ENCODE results near the gene ATP2C2.

ATP2C2 gene

DNA sequence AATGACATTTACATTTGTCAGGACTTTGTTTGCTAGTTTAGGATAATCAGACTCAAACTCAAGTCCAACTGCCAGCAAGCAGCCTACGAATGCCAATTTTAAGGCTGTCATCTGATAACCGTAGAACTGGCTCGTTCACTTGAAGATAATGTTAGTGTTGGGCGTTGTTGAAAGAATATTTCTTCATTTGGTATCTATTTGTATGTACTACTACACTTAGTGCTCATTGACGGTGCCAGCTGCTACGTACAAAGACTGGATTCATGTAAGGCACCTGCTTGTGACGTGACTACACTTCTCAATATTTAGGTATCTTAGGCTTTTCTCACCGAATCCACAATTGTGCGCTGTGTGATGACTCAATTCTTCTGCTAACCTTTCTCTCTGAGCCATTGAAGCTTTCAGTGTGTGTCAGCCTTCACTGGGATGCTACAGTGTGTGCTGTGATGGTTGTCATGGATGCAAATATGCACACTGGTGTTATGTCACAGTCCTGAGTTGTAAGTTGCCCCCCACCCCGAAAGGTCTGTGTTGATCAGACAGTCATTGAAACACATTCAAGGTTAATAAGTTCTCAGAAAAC is 5.7 kb downstream of the ATP2C2 start:
- peaks cover 11% of the 10 kb centered on the region for H3K27me3 ChIP-seq (replicated peaks; ENCODE audit: control insufficient read depth, insufficient read depth, low read length, poor library complexity, severe bottlenecking)
- no peak for DNase-seq
- no peak overlapping the region for H3K27ac ChIP-seq (ENCODE audit: insufficient read depth, low read length, poor library complexity, severe bottlenecking)
- H3K4me1 ChIP-seq (ENCODE audit: control insufficient read depth, insufficient read depth, low read length, poor library complexity, severe bottlenecking): peaks cover 2% of the 10 kb centered on the region
- H3K9me3 ChIP-seq (ENCODE audit: control insufficient read depth, low read length): no peaks in the 10 kb centered on the region
- no peak overlapping the region for H3K4me3 ChIP-seq (ENCODE audit: insufficient read depth, low read depth, low read length, poor library complexity, severe bottlenecking)
- no peaks in the 10 kb centered on the region for H3K36me3 ChIP-seq (ENCODE audit: control insufficient read depth, insufficient read depth, low read length)

DNA sequence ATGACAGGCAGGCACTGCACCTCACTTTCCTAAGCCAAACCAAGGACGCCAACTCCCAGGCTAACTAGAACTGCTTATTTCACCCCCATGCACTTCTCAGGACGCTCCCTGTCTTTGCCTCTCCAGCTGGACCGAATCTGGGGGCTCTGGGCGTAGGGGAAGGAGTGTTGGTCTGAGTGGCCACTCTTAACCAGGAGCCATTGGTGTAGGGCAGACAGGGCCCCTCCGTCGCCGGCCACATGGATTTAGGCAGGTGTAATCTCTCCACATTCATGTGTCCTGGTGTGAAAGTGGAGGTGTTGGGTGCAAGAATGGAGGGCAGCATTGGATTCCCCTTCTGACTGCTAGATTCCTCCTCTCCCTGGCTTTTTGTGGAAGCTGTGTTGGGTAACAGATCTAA is 9.8 kb downstream of the ATP2C2 start:
- no peak for DNase-seq
- H3K4me1 ChIP-seq (ENCODE audit: control insufficient read depth, insufficient read depth, low read length, poor library complexity, severe bottlenecking): no peaks in the 10 kb centered on the region
- no peak overlapping the region for H3K4me3 ChIP-seq (ENCODE audit: insufficient read depth, low read depth, low read length, poor library complexity, severe bottlenecking)
- no peaks in the 10 kb centered on the region for H3K36me3 ChIP-seq (ENCODE audit: control insufficient read depth, insufficient read depth, low read length)
- no peak overlapping the region for H3K27ac ChIP-seq (ENCODE audit: insufficient read depth, low read length, poor library complexity, severe bottlenecking)
- H3K9me3 ChIP-seq (ENCODE audit: control insufficient read depth, low read length): no peaks in the 10 kb centered on the region
- H3K27me3 ChIP-seq (replicated peaks; ENCODE audit: control insufficient read depth, insufficient read depth, low read length, poor library complexity, severe bottlenecking): no peaks in the 10 kb centered on the region

DNA sequence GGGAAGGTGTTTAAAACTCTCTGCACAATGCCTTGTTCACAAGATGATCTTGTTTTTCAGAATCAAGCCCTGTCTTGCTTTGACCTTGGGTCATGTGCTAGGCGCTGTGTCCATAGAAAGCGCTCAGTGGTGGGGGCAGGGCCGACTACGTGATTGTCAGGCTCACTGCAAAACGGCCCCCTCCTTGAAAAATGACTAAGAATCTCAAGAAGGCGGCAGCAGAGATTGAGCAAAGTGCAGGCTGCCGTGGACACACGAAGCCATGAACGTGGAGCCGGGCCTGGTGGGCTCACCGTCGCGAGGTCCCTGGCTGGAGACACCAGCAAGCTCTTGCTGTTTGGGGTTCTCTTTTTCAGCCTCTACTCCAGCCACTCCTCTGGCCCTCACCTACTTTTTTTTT is 10.2 kb downstream of the ATP2C2 start:
- no peak for DNase-seq
- no peak overlapping the region for H3K4me3 ChIP-seq (ENCODE audit: insufficient read depth, low read depth, low read length, poor library complexity, severe bottlenecking)
- no peaks in the 10 kb centered on the region for H3K9me3 ChIP-seq (ENCODE audit: control insufficient read depth, low read length)
- H3K27me3 ChIP-seq (replicated peaks; ENCODE audit: control insufficient read depth, insufficient read depth, low read length, poor library complexity, severe bottlenecking): no peaks in the 10 kb centered on the region
- no peaks in the 10 kb centered on the region for H3K4me1 ChIP-seq (ENCODE audit: control insufficient read depth, insufficient read depth, low read length, poor library complexity, severe bottlenecking)
- no peaks in the 10 kb centered on the region for H3K36me3 ChIP-seq (ENCODE audit: control insufficient read depth, insufficient read depth, low read length)
- H3K27ac ChIP-seq (ENCODE audit: insufficient read depth, low read length, poor library complexity, severe bottlenecking): no peak overlapping the region

DNA sequence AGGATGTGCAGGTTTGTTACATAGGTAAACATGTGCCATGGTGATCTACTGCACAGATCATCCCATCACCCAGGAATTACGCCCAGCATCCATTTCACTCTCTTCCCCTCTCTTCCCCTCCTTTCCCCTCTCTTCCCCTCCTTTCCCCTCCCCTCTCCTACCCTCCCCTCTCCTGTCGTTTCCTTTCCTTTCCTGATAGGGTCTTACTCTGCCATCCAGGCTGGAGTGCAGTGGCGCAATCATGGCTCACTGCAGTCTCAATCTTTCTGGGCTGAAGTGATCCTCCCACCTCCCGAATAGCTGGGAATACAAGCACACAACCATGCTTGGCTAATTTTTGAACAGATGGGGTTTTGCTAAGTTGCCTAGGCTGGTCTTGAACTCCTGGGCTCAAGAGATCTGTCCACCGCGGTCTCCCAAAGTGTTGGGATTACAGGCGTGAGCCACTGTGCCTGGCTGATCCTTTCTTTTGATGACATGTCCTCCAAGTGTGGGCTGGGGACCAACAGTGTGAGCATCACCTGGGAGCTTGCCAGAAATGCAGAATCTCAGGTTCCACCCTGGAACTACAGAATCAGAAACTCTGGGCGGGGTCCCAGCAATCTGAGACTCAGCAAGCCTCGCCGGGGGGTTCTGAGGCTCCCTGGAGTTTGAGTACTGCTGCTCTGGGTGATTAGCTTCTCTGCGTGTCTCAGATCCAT is 10.8 kb downstream of the ATP2C2 start:
- no peaks in the 10 kb centered on the region for H3K4me1 ChIP-seq (ENCODE audit: control insufficient read depth, insufficient read depth, low read length, poor library complexity, severe bottlenecking)
- no peaks in the 10 kb centered on the region for H3K27me3 ChIP-seq (replicated peaks; ENCODE audit: control insufficient read depth, insufficient read depth, low read length, poor library complexity, severe bottlenecking)
- H3K9me3 ChIP-seq (ENCODE audit: control insufficient read depth, low read length): no peaks in the 10 kb centered on the region
- no peak overlapping the region for H3K27ac ChIP-seq (ENCODE audit: insufficient read depth, low read length, poor library complexity, severe bottlenecking)
- DNase-seq: no peak
- no peak overlapping the region for H3K4me3 ChIP-seq (ENCODE audit: insufficient read depth, low read depth, low read length, poor library complexity, severe bottlenecking)
- no peaks in the 10 kb centered on the region for H3K36me3 ChIP-seq (ENCODE audit: control insufficient read depth, insufficient read depth, low read length)

DNA sequence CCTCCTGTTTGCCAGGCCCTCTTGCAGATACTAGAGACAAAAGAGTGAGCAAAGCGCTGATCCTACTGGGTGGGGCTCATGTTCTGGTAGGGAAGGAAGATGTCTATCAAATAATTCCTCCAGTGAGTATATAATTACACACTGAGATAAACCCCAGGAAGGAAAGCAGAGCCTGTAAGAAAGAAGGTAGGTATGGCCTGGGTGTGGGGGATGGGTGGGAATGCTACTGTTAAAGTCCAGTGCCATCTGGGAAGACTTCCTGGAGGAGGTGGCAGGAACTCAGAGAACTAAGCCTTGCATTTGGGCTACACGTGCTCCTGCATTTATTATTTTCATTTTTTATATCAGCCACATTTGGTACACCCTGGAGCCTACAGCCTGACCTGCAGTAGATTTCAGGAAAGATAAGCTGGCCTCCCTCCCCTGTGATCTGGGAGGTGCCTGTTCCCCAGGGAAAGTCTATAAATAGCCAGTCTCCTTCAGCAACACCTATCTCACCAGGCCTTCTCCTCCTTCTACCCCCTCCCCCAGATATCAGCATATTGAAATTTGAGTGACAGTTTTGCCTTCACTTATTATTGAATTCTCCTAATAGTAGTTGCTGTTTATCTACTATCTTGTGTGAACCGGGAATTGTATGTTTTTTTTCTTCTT is 11.5 kb downstream of the ATP2C2 start:
- no peak overlapping the region for H3K27ac ChIP-seq (ENCODE audit: insufficient read depth, low read length, poor library complexity, severe bottlenecking)
- H3K9me3 ChIP-seq (ENCODE audit: control insufficient read depth, low read length): no peaks in the 10 kb centered on the region
- H3K36me3 ChIP-seq (ENCODE audit: control insufficient read depth, insufficient read depth, low read length): no peaks in the 10 kb centered on the region
- no peak overlapping the region for H3K4me3 ChIP-seq (ENCODE audit: insufficient read depth, low read depth, low read length, poor library complexity, severe bottlenecking)
- no peaks in the 10 kb centered on the region for H3K27me3 ChIP-seq (replicated peaks; ENCODE audit: control insufficient read depth, insufficient read depth, low read length, poor library complexity, severe bottlenecking)
- H3K4me1 ChIP-seq (ENCODE audit: control insufficient read depth, insufficient read depth, low read length, poor library complexity, severe bottlenecking): no peaks in the 10 kb centered on the region
- no peak for DNase-seq

DNA sequence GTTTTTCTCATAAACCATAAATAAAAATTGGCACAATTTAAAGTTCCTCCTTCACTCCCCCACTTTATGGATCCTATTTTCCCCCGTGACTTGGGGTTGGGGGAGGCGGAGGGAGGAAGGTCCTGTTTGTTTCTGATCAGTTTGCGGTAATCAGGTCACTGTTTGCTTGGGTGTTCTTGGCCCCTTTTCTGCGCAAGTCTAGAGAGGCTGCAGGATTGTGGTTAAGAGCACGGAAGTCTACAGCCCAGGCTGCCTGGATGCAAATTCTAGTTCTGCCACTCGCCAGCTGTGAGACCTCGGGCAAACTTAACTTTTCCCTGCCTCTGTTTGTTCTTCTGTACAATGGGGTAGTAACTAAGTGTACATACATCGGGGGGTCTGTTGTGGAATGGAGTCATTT is 12.1 kb downstream of the ATP2C2 start:
- Histone ChIP-seq H3K9me3 (ENCODE audit: control insufficient read depth, low read length) (no peaks in the 10 kb centered on the region), H3K27me3 (replicated peaks; ENCODE audit: control insufficient read depth, insufficient read depth, low read length, poor library complexity, severe bottlenecking) (no peaks in the 10 kb centered on the region), H3K4me1 (ENCODE audit: control insufficient read depth, insufficient read depth, low read length, poor library complexity, severe bottlenecking) (no peaks in the 10 kb centered on the region), H3K36me3 (ENCODE audit: control insufficient read depth, insufficient read depth, low read length) (no peaks in the 10 kb centered on the region), H3K4me3 (ENCODE audit: insufficient read depth, low read depth, low read length, poor library complexity, severe bottlenecking) (no peak overlapping the region), H3K27ac (ENCODE audit: insufficient read depth, low read length, poor library complexity, severe bottlenecking) (no peak overlapping the region)
- no peak for DNase-seq

DNA sequence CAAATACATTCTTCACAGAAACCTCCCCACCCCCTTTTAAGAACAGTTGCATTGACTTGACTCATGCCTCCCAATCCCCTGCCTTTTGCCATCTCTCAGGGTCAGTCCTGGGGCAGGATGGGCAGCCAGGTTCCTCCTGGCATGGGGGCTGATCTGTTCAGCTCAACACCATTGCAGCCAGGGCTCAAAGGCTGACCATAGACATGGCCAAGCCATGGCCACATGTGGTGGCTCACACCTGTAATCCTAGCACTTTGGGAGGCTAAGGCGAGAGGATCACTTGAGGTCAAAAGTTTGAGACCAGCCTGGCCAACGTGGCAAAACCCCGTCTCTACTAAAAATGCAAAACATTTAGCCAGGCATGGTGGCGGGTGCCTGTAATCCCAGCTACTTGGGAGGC is 14.1 kb downstream of the ATP2C2 start:
- Histone ChIP-seq H3K4me3 (ENCODE audit: insufficient read depth, low read depth, low read length, poor library complexity, severe bottlenecking) (no peak overlapping the region), H3K4me1 (ENCODE audit: control insufficient read depth, insufficient read depth, low read length, poor library complexity, severe bottlenecking) (no peaks in the 10 kb centered on the region), H3K36me3 (ENCODE audit: control insufficient read depth, insufficient read depth, low read length) (no peaks in the 10 kb centered on the region), H3K27ac (ENCODE audit: insufficient read depth, low read length, poor library complexity, severe bottlenecking) (no peak overlapping the region), H3K9me3 (ENCODE audit: control insufficient read depth, low read length) (no peaks in the 10 kb centered on the region), H3K27me3 (replicated peaks; ENCODE audit: control insufficient read depth, insufficient read depth, low read length, poor library complexity, severe bottlenecking) (no peaks in the 10 kb centered on the region)
- no peak for DNase-seq

DNA sequence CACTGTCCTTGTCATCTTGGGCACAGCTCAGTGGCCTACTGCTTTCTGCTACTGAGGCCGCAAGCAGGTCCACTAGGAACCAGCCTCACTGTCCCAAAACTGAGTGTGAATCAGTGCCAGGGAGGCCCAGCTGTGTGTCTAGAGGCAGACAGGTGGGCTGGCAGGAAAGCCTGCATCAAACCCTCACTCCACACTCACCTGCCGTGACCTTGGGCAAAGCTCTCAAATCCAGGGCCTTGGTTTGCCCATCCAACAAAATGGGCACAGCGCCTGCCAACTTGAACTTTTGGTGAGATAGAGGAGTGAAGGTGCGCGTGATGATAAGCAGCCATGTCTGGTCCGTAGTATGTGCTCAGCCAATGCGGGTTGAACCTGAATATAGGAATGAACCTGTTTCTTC is 14.8 kb downstream of the ATP2C2 start:
- no peak overlapping the region for H3K27ac ChIP-seq (ENCODE audit: insufficient read depth, low read length, poor library complexity, severe bottlenecking)
- no peak for DNase-seq
- no peaks in the 10 kb centered on the region for H3K4me1 ChIP-seq (ENCODE audit: control insufficient read depth, insufficient read depth, low read length, poor library complexity, severe bottlenecking)
- H3K36me3 ChIP-seq (ENCODE audit: control insufficient read depth, insufficient read depth, low read length): no peaks in the 10 kb centered on the region
- H3K9me3 ChIP-seq (ENCODE audit: control insufficient read depth, low read length): no peaks in the 10 kb centered on the region
- H3K4me3 ChIP-seq (ENCODE audit: insufficient read depth, low read depth, low read length, poor library complexity, severe bottlenecking): no peak overlapping the region
- H3K27me3 ChIP-seq (replicated peaks; ENCODE audit: control insufficient read depth, insufficient read depth, low read length, poor library complexity, severe bottlenecking): no peaks in the 10 kb centered on the region

DNA sequence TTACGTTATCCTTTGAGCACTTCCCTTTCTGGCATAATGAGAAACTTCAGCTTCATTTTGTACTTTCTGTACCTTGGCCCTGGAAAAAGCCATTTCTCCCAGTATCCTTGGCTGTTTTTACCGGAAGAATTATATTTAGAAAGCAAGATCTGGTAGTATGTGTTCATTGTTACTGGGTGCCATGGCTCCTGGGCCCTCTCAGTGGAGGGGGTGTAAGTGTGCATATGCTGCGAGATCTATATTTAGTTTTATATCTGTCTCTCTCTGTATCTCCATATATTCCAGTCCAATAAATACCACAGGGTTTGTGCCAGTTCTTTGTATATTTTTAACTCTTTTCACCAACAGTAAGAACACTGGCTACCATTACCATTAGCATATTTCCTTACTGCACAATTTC is 17.7 kb downstream of the ATP2C2 start:
- H3K4me1 ChIP-seq (ENCODE audit: control insufficient read depth, insufficient read depth, low read length, poor library complexity, severe bottlenecking): no peaks in the 10 kb centered on the region
- no peaks in the 10 kb centered on the region for H3K36me3 ChIP-seq (ENCODE audit: control insufficient read depth, insufficient read depth, low read length)
- DNase-seq: no peak

DNA sequence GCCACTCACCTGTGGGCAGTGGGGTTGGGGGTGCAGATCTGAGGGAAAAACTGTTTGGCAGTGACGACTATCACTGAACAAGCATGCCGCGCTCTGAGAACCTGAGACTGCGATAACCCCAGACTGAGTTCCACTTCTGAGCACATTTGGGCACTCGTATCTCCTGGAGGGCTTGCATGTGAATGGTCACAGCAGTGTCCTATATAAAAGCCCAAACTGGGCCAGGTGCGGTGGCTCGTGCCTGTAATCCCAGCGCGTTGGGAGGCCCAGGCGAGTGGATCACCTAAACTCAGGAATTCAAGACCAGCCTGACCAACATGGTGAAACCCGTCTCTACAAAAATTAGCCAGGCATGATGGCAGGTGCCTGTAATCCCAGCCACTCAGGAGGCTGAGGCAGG is 18.7 kb downstream of the ATP2C2 start:
- H3K27me3 ChIP-seq (replicated peaks; ENCODE audit: control insufficient read depth, insufficient read depth, low read length, poor library complexity, severe bottlenecking): no peaks in the 10 kb centered on the region
- H3K27ac ChIP-seq (ENCODE audit: insufficient read depth, low read length, poor library complexity, severe bottlenecking): no peak overlapping the region
- no peak for DNase-seq

More for the DNA sequence above, 17.7 kb downstream of the ATP2C2 start:
- H3K27me3 ChIP-seq (replicated peaks; ENCODE audit: control insufficient read depth, insufficient read depth, low read length, poor library complexity, severe bottlenecking): no peaks in the 10 kb centered on the region
- no peak overlapping the region for H3K27ac ChIP-seq (ENCODE audit: insufficient read depth, low read length, poor library complexity, severe bottlenecking)
- H3K4me3 ChIP-seq (ENCODE audit: insufficient read depth, low read depth, low read length, poor library complexity, severe bottlenecking): no peak overlapping the region
- H3K9me3 ChIP-seq (ENCODE audit: control insufficient read depth, low read length): no peaks in the 10 kb centered on the region

More for the DNA sequence above, 18.7 kb downstream of the ATP2C2 start:
- no peak overlapping the region for H3K4me3 ChIP-seq (ENCODE audit: insufficient read depth, low read depth, low read length, poor library complexity, severe bottlenecking)
- H3K36me3 ChIP-seq (ENCODE audit: control insufficient read depth, insufficient read depth, low read length): no peaks in the 10 kb centered on the region
- H3K4me1 ChIP-seq (ENCODE audit: control insufficient read depth, insufficient read depth, low read length, poor library complexity, severe bottlenecking): no peaks in the 10 kb centered on the region
- no peaks in the 10 kb centered on the region for H3K9me3 ChIP-seq (ENCODE audit: control insufficient read depth, low read length)

Data from effector memory CD4-positive, alpha-beta T cell (primary cell).